ENCODE measurements around the gene RANBP3L.

Gene RANBP3L

DNA sequence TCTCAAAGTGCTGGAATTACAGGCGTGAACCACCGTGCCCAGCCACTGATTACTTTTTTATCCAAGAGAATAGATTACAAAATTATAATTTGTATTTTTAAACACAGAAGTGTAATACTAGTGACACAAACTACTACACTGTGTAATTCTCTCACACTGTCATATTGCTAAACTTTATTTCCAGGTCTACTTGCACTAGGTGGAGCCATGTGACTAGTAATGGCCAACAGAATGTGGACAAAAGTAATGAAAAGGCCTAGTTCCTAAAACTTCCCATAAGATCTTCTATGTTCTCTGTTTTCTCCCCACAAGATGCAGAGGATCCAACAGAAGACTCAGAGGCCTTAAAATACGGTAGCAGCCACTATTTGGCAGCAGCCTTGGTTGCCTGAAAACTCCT lies 87.3 kb downstream of the RANBP3L start:
- no peak for DNase-seq
- no peak overlapping the region for H3K27ac ChIP-seq
- H3K4me3 ChIP-seq (ENCODE audit: low read depth, low read length): no peak overlapping the region
- H3K27me3 ChIP-seq (ENCODE audit: insufficient read depth, low read depth, severe bottlenecking): no peaks in the 10 kb centered on the region
- no peaks in the 10 kb centered on the region; the same call in 1 of the 2 replicates for H3K36me3 ChIP-seq
- no peaks in the 10 kb centered on the region for H3K9me3 ChIP-seq (ENCODE audit: severe bottlenecking)
- TF ChIP-seq, protein P1, sequence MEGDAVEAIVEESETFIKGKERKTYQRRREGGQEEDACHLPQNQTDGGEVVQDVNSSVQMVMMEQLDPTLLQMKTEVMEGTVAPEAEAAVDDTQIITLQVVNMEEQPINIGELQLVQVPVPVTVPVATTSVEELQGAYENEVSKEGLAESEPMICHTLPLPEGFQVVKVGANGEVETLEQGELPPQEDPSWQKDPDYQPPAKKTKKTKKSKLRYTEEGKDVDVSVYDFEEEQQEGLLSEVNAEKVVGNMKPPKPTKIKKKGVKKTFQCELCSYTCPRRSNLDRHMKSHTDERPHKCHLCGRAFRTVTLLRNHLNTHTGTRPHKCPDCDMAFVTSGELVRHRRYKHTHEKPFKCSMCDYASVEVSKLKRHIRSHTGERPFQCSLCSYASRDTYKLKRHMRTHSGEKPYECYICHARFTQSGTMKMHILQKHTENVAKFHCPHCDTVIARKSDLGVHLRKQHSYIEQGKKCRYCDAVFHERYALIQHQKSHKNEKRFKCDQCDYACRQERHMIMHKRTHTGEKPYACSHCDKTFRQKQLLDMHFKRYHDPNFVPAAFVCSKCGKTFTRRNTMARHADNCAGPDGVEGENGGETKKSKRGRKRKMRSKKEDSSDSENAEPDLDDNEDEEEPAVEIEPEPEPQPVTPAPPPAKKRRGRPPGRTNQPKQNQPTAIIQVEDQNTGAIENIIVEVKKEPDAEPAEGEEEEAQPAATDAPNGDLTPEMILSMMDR (IDR thresholded peaks at IDR 0.05; ENCODE audit: low read depth, low read length): no peak

DNA sequence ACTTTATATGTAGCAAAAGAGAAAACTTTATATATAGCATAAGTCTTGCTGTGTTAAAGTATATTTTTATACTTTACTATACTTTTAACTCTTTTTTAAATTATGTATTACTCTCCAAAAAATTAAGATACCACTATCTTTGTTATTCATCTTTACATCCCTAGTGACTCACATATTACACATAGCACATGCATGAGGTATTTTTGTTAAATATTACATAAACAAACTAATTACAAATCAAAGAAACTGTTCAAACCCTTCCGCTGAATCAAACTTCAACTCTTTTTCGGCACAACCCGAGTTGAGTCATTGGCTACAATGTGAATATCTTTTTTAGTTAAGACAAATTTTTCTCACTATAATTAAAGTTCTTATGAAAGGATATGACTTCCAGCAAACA lies 92.0 kb downstream of the RANBP3L start:
- H3K36me3 ChIP-seq: no peaks in the 10 kb centered on the region; the same call in 1 of the 2 replicates
- DNase-seq: no peak
- no peak overlapping the region for H3K4me3 ChIP-seq (ENCODE audit: low read depth, low read length)
- TF ChIP-seq, protein P1 (IDR thresholded peaks at IDR 0.05; ENCODE audit: low read depth, low read length): no peak
- H3K27me3 ChIP-seq (ENCODE audit: insufficient read depth, low read depth, severe bottlenecking): no peaks in the 10 kb centered on the region
- H3K9me3 ChIP-seq (ENCODE audit: severe bottlenecking): no peaks in the 10 kb centered on the region
- no peak overlapping the region for H3K27ac ChIP-seq

DNA sequence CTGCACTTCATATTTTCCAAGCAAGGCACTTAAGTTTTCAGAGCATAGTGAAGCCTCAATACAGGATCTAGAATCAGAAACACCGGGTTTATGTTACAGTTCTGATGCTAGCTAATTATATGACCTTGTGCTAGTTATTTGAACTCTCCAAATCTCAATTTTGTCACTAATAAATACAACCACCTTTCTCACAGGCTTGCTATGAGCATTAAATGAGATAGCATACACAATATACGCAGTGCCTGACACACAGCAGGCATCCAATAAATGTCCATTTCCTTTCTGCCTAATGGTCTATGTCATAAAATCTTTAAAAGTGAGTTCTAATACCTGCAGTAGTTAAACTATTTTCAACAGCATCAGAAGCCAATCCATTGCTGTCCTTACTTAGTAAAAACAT lies 92.9 kb downstream of the RANBP3L start:
- Histone ChIP-seq H3K4me3 (ENCODE audit: low read depth, low read length) (no peak overlapping the region), H3K9me3 (ENCODE audit: severe bottlenecking) (no peaks in the 10 kb centered on the region), H3K27me3 (ENCODE audit: insufficient read depth, low read depth, severe bottlenecking) (no peaks in the 10 kb centered on the region), H3K36me3 (no peaks in the 10 kb centered on the region; the same call in 1 of the 2 replicates), H3K27ac (no peak overlapping the region)
- DNase-seq: no peak
- TF ChIP-seq, protein P1 (IDR thresholded peaks at IDR 0.05; ENCODE audit: low read depth, low read length): no peak

DNA sequence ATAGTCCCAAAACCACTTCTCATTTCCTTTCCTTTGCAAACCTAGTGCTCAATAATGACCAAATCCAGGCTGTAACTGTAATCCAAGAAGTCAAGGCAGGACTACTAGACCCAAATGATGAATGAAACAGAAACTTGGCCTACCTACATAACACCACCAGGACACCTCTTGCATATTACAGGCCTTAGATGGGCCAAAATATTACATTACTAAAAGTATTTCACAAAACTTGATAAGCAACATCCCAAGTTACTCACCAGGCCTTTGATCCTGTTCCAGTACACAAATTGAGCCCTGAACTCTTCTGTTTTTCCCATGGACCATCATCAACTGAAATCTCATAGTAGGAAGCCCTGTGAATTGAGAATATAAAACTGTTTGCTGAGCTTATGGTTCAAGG lies 94.8 kb downstream of the RANBP3L start:
- Histone ChIP-seq H3K4me3 (ENCODE audit: low read depth, low read length) (no peak overlapping the region), H3K9me3 (ENCODE audit: severe bottlenecking) (no peaks in the 10 kb centered on the region), H3K27ac (no peak overlapping the region), H3K27me3 (ENCODE audit: insufficient read depth, low read depth, severe bottlenecking) (no peaks in the 10 kb centered on the region), H3K36me3 (no peaks in the 10 kb centered on the region; the same call in 1 of the 2 replicates)
- TF ChIP-seq, protein P1 (IDR thresholded peaks at IDR 0.05; ENCODE audit: low read depth, low read length): no peak
- no peak for DNase-seq

DNA sequence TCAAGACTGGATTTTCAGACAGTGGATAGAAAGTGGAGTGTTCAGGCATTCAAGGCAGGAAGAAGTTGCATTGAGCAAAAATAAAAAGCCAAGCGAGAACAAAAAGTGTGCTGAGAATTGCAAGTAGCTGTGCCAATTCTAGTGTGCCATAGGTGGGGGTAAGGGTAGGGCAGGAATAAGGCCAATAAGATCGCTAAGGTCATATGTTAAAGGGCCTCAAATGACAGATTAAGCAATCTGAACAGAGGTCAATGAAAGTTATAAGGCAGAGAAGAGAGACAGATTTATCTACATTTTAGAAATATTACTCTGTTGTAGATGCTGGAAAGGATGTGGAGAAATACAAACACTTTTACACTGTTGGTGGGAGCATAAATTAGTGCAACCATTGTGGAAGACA lies 96.4 kb downstream of the RANBP3L start:
- no peak overlapping the region for H3K27ac ChIP-seq
- H3K4me3 ChIP-seq (ENCODE audit: low read depth, low read length): no peak overlapping the region
- DNase-seq: no peak
- no peaks in the 10 kb centered on the region for H3K27me3 ChIP-seq (ENCODE audit: insufficient read depth, low read depth, severe bottlenecking)
- H3K9me3 ChIP-seq (ENCODE audit: severe bottlenecking): no peaks in the 10 kb centered on the region
- TF ChIP-seq, protein P1 (IDR thresholded peaks at IDR 0.05; ENCODE audit: low read depth, low read length): no peak
- no peaks in the 10 kb centered on the region; the same call in 1 of the 2 replicates for H3K36me3 ChIP-seq

DNA sequence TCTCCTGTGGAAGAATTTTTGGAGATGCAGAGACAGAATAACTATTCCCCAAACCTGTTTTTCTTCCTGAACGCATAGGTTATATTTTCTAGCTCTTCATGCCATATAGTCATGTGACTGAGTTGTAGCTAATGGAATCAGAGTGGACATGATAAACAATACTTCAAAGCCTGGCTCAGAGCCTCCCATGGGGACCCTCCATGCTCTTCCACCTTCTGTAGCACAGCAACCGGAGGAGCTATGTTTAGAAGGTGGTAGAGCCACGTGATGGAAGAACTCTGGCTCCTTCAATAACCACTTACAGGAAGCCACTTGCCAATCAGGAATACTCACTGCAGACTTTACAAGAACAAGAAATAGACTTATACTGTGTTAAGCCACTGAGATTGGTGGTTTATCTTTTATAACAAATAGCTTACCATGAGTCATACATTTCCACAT lies 99.2 kb downstream of the RANBP3L start:
- Histone ChIP-seq H3K27me3 (ENCODE audit: insufficient read depth, low read depth, severe bottlenecking) (no peaks in the 10 kb centered on the region), H3K4me3 (ENCODE audit: low read depth, low read length) (no peak overlapping the region), H3K9me3 (ENCODE audit: severe bottlenecking) (no peaks in the 10 kb centered on the region), H3K36me3 (no peaks in the 10 kb centered on the region; the same call in 1 of the 2 replicates), H3K27ac (no peak overlapping the region)
- TF ChIP-seq, protein P1 (IDR thresholded peaks at IDR 0.05; ENCODE audit: low read depth, low read length): no peak
- no peak for DNase-seq

Measured in WERI-Rb-1 (cell line).